HepG2 (cell line): Measurements from ENCODE around the gene REEP3. TPM values are rescaled to one million over a fixed set of nuclear protein-coding genes. Genes with fewer than 3 reads are reported as not detected.

Experiments used
- JUN ChIP-seq: sonication (generic); formaldehyde crosslinking; IDR thresholded peaks from 2 replicates; pipeline ENCODE4 v1.4.0; 2020; ENCODE audit warnings: mild to moderate bottlenecking, missing genetic modification reagents
- SIN3A ChIP-seq: IDR thresholded peaks from 2 replicates; pipeline ENCODE4 v1.6.1; 2011; ENCODE audit warnings: low read depth, mild to moderate bottlenecking, control low read depth, low read length, borderline replicate concordance
- TBL1XR1 ChIP-seq: fragments of 150-350 bp; IDR thresholded peaks from 2 replicates; pipeline ENCODE4 v1.6.1; 2014; ENCODE audit warnings: borderline replicate concordance, low read length; ENCODE audit not compliant: partially characterized antibody
- TEAD3 ChIP-seq: optimal IDR thresholded peaks from 2 replicates; pipeline ENCODE3; 2016; ENCODE audit warnings: borderline replicate concordance
- TSC22D2 ChIP-seq: sonication (generic); formaldehyde crosslinking; IDR thresholded peaks from 2 replicates; pipeline ENCODE4 v1.5.1; 2020; ENCODE audit warnings: missing genetic modification reagents, mild to moderate bottlenecking, borderline replicate concordance
- ZFY ChIP-seq: sonication (generic); formaldehyde crosslinking; IDR thresholded peaks from 2 replicates; pipeline ENCODE4 v1.4.0; 2020; ENCODE audit warnings: missing genetic modification reagents
- ZIK1 ChIP-seq: sonication (generic); formaldehyde crosslinking; IDR thresholded peaks from 2 replicates; pipeline ENCODE4 v1.5.0; 2020; ENCODE audit warnings: mild to moderate bottlenecking, low read depth, missing genetic modification reagents, borderline replicate concordance
- ZNF331 ChIP-seq: sonication (generic); formaldehyde crosslinking; IDR thresholded peaks from 2 replicates; pipeline ENCODE4 v1.4.0; 2020; ENCODE audit warnings: missing genetic modification reagents
- ZNF644 ChIP-seq: IDR thresholded peaks from 2 replicates; pipeline ENCODE4 v1.6.1; 2016; ENCODE audit warnings: low read depth
- ZNF761 ChIP-seq: sonication (generic); formaldehyde crosslinking; conservative IDR thresholded peaks from 2 replicates; pipeline ENCODE4 v1.4.0; 2020; ENCODE audit warnings: mild to moderate bottlenecking, missing genetic modification reagents
- polyA plus RNA-seq, 8 experiments: library from polyadenylated mRNA; depleted of rRNA in 3 of 8; stranded (reverse) in 7 of 8; unstranded in 1 of 8; fragments of >200 nt; fragmentation: Illumina TruSeq in 4 of 8; extraction: Trizol in 4 of 8; gene quantifications; 2 replicates each; pipeline versions ENCODE4 v1.2.1 to v1.2.3, GENCODE V29; 2011 to 2016; ENCODE audit warnings: low read depth in 4 of 8, missing spikeins in 1 of 8, mixed read lengths in 1 of 8; ENCODE audit not compliant: insufficient read depth in 1 of 8
- total RNA-seq, 5 experiments: library from RNA; depleted of rRNA; stranded (reverse); fragments of >200 nt; fragmentation: Illumina TruSeq; extraction: Trizol; gene quantifications; 2 replicates each; pipeline ENCODE4 v1.2.3, GENCODE V29; 2016; ENCODE audit warnings: low read depth in 1 of 5
- TF ChIP-seq, protein P1 (sequence below): sonication (generic); formaldehyde crosslinking; IDR thresholded peaks from 2 replicates; pipeline ENCODE4 v1.5.0; 2020; ENCODE audit warnings: mild to moderate bottlenecking, missing genetic modification reagents, borderline replicate concordance
- TF ChIP-seq, protein P2 (sequence below): sonication (generic); formaldehyde crosslinking; IDR thresholded peaks from 2 replicates; pipeline ENCODE4 v1.8.0; 2022; ENCODE audit warnings: missing genetic modification reagents, mild to moderate bottlenecking, inconsistent platforms, borderline replicate concordance
- TF ChIP-seq, protein P3 (sequence below): sonication (generic); formaldehyde crosslinking; IDR thresholded peaks from 2 replicates; pipeline ENCODE4 v1.5.0; 2020; ENCODE audit warnings: missing genetic modification reagents
- TF ChIP-seq, protein P4 (sequence below): sonication (generic); formaldehyde crosslinking; IDR thresholded peaks from 2 replicates; pipeline ENCODE4 v1.4.0; 2020; ENCODE audit warnings: missing genetic modification reagents

Gene REEP3
- total and polyA plus RNA-seq, 2 of the 13 experiments (the other 11 are each of a cell fraction or from before 2014, with no cell fraction given) = 7.1 to 31.4 TPM

DNA sequence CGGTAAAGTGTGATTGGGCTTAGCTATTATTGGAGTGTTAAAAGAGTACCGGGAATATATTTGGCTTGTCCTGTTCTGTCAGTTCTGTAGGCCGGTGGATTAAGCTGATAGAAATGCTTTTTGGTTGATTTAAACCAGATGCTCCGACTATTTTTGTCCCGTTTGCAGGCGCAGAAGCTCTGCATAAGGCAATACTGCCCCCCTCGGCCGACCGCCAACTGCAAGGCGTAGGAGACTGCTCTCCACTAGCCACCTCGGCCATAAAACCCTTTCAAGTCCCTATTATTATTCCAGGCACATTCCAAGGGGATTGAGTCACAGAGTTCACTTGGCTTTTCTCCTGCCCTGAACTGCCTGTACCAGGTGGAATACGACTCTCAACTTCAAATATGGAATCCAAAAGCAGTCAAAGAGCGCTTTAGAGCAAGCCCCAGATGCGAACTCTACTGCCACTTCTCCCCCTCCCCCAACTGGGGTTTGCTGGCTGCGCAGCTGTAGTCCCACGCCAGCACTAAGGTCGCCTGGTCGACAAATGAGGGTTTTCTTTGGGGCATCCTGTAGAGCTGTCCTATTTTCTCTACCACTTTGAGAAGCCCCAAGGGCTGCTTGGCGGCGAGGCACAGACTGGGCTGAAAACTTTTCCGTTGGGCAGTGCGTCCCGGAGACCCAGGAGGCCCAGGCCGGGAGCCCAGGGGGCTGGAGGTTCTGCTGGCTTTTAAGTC is 108.3 kb downstream of the REEP3 start (continued):
- TF ChIP-seq, protein P1, sequence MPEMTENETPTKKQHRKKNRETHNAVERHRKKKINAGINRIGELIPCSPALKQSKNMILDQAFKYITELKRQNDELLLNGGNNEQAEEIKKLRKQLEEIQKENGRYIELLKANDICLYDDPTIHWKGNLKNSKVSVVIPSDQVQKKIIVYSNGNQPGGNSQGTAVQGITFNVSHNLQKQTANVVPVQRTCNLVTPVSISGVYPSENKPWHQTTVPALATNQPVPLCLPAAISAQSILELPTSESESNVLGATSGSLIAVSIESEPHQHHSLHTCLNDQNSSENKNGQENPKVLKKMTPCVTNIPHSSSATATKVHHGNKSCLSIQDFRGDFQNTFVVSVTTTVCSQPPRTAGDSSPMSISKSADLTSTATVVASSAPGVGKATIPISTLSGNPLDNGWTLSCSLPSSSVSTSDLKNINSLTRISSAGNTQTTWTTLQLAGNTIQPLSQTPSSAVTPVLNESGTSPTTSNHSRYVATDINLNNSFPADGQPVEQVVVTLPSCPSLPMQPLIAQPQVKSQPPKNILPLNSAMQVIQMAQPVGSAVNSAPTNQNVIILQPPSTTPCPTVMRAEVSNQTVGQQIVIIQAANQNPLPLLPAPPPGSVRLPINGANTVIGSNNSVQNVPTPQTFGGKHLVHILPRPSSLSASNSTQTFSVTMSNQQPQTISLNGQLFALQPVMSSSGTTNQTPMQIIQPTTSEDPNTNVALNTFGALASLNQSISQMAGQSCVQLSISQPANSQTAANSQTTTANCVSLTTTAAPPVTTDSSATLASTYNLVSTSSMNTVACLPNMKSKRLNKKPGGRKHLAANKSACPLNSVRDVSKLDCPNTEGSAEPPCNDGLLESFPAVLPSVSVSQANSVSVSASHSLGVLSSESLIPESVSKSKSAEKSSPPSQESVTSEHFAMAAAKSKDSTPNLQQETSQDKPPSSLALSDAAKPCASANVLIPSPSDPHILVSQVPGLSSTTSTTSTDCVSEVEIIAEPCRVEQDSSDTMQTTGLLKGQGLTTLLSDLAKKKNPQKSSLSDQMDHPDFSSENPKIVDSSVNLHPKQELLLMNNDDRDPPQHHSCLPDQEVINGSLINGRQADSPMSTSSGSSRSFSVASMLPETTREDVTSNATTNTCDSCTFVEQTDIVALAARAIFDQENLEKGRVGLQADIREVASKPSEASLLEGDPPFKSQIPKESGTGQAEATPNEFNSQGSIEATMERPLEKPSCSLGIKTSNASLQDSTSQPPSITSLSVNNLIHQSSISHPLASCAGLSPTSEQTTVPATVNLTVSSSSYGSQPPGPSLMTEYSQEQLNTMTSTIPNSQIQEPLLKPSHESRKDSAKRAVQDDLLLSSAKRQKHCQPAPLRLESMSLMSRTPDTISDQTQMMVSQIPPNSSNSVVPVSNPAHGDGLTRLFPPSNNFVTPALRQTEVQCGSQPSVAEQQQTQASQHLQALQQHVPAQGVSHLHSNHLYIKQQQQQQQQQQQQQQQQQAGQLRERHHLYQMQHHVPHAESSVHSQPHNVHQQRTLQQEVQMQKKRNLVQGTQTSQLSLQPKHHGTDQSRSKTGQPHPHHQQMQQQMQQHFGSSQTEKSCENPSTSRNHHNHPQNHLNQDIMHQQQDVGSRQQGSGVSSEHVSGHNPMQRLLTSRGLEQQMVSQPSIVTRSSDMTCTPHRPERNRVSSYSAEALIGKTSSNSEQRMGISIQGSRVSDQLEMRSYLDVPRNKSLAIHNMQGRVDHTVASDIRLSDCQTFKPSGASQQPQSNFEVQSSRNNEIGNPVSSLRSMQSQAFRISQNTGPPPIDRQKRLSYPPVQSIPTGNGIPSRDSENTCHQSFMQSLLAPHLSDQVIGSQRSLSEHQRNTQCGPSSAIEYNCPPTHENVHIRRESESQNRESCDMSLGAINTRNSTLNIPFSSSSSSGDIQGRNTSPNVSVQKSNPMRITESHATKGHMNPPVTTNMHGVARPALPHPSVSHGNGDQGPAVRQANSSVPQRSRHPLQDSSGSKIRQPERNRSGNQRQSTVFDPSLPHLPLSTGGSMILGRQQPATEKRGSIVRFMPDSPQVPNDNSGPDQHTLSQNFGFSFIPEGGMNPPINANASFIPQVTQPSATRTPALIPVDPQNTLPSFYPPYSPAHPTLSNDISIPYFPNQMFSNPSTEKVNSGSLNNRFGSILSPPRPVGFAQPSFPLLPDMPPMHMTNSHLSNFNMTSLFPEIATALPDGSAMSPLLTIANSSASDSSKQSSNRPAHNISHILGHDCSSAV = 0 out of 2 replicates have a peak, but pooled peaks have one; percentile 31
- TF ChIP-seq, protein P2, sequence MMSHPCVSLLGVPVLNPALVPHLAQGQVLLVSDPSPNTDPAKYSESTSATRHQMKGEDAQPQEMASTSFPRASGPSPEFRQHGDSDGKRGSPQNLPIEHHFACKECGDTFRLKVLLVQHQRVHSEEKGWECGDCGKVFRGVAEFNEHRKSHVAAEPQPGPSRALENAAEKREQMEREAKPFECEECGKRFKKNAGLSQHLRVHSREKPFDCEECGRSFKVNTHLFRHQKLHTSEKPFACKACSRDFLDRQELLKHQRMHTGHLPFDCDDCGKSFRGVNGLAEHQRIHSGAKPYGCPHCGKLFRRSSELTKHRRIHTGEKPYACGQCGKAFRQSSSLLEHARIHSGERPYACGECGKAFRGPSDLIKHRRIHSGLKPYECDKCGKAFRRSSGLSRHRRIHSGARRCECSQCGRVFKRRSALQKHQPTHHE (CRISPR knock-in tag) = 0 out of 2 replicates have a peak, but pooled peaks have one; percentile 38
- TF ChIP-seq ZNF331 (CRISPR knock-in tag) = 0 out of 2 replicates have a peak, but pooled peaks have one; percentile 16
- TF ChIP-seq ZIK1 (CRISPR knock-in tag) = 0 out of 2 replicates have a peak, but pooled peaks have one; percentile 11
- peak; percentile 38; the same call in 1 of the 2 replicates for TF ChIP-seq ZNF644
- peak; percentile 78 for TF ChIP-seq TEAD3 (CRISPR knock-in tag)
- TF ChIP-seq, protein P3, sequence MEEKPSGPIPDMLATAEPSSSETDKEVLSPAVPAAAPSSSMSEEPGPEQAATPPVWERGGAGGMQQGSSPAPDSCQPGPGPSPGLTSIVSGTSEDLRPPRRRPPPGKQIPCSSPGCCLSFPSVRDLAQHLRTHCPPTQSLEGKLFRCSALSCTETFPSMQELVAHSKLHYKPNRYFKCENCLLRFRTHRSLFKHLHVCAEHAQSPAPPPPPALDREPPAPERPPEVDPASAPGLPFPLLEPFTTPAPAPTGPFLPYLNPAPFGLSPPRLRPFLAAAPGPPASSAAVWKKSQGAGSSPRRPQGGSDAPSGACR (CRISPR knock-in tag) = peak; percentile 69; the same call in 1 of the 2 replicates
- peak; percentile 11 for TF ChIP-seq TBL1XR1
- TF ChIP-seq JUN (CRISPR knock-in tag) = 0 out of 2 replicates have a peak, but pooled peaks have one; percentile 48
- 0 out of 2 replicates have a peak, but pooled peaks have one; percentile 23 for TF ChIP-seq ZNF761 (CRISPR knock-in tag)
- TF ChIP-seq TSC22D2 (CRISPR knock-in tag) = 0 out of 2 replicates have a peak, but pooled peaks have one; percentile 10
- TF ChIP-seq, protein P4, sequence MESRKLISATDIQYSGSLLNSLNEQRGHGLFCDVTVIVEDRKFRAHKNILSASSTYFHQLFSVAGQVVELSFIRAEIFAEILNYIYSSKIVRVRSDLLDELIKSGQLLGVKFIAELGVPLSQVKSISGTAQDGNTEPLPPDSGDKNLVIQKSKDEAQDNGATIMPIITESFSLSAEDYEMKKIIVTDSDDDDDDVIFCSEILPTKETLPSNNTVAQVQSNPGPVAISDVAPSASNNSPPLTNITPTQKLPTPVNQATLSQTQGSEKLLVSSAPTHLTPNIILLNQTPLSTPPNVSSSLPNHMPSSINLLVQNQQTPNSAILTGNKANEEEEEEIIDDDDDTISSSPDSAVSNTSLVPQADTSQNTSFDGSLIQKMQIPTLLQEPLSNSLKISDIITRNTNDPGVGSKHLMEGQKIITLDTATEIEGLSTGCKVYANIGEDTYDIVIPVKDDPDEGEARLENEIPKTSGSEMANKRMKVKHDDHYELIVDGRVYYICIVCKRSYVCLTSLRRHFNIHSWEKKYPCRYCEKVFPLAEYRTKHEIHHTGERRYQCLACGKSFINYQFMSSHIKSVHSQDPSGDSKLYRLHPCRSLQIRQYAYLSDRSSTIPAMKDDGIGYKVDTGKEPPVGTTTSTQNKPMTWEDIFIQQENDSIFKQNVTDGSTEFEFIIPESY (CRISPR knock-in tag) = 0 out of 2 replicates have a peak, but pooled peaks have one; percentile 8
- peak; percentile 32; the same call in 1 of the 2 replicates for TF ChIP-seq ZFY (CRISPR knock-in tag)
- TF ChIP-seq SIN3A = peak; percentile 54; the same call in 1 of the 2 replicates
